Left lung (tissue), 10 donors: ENCODE results near the gene WNK4. TPM values are rescaled to one million over a fixed set of nuclear protein-coding genes. Genes with fewer than 3 reads are reported as not detected.

Experiments used
- ATAC-seq: fragments of 200-7000 bp; cut with Tn5 transposase; one replicate; pipeline ENCODE4 v1.9.1; 2020; ENCODE audit warnings: moderate library complexity
- DNase-seq, 4 donors: peaks; one replicate each; pipeline ENCODE4 v3.0.0-alpha.2; 2013 to 2020
- H3K27ac ChIP-seq, 2 donors: fragments of 200-600 bp; sonication (generic) in 1 of 2; one replicate each; pipeline versions ENCODE4 v1.5.0 to v1.8.0; 2020 to 2021
- H3K27me3 ChIP-seq, 2 donors: fragments of 200-600 bp; sonication (generic) in 1 of 2; one replicate each; pipeline versions ENCODE4 v1.5.0 to v1.8.0; 2020 to 2021
- H3K36me3 ChIP-seq, 2 donors: fragments of 200-600 bp; sonication (generic) in 1 of 2; one replicate each; pipeline versions ENCODE4 v1.5.0 to v1.8.0; 2020 to 2021
- H3K4me1 ChIP-seq, 2 donors: fragments of 200-600 bp; one replicate each; pipeline ENCODE4 v1.8.0; 2021
- H3K4me3 ChIP-seq, 2 donors: fragments of 200-600 bp; sonication (generic) in 1 of 2; one replicate each; pipeline versions ENCODE4 v1.5.0 to v1.8.0; 2020 to 2021; ENCODE audit warnings: mild to moderate bottlenecking in 1 of 2
- H3K9me3 ChIP-seq, 2 donors: fragments of 200-600 bp; sonication (generic) in 1 of 2; one replicate each; pipeline versions ENCODE4 v1.5.0 to v1.8.0; 2020 to 2021
- intact Hi-C, 2 donors: fragments of 100-400 bp; cut with DNase I; formaldehyde crosslinking; loops; one replicate each; pipeline versions ENCODE4 v1.11.2 to v1.14.2; 2022
- polyA plus RNA-seq, 6 donors: library from polyadenylated mRNA; unstranded; fragments of 120-200 nt; gene quantifications; one replicate each; pipeline ENCODE4 v1.2.1, GENCODE V29; 2013; ENCODE audit not compliant: insufficient read length in 6 of 6
- total RNA-seq, 2 donors: library from RNA; stranded (reverse); fragmentation: NEBNext Ultra II Directional; extraction: Animal tissue kit (Norgen Biotek cat#: 25700); gene quantifications; one replicate each; pipeline ENCODE4 v1.2.1, GENCODE V29; 2021
- TF ChIP-seq, protein P1 (sequence below), 2 donors: fragments of 200-600 bp; sonication (generic) in 1 of 2; IDR thresholded peaks; one replicate each; pipeline versions ENCODE4 v1.5.0 to v1.8.0; 2021; ENCODE audit warnings: antibody characterized with exemption in 2 of 2
- donor health status: DM: no; HTN: yes; CAD: no.
- donor health status: DM: no; HTN: no; CAD: no.

Gene WNK4
- total and polyA plus RNA-seq, 8 donors = 0.21 to 2.5 (median 1.8) TPM; not detected in 1

DNA sequence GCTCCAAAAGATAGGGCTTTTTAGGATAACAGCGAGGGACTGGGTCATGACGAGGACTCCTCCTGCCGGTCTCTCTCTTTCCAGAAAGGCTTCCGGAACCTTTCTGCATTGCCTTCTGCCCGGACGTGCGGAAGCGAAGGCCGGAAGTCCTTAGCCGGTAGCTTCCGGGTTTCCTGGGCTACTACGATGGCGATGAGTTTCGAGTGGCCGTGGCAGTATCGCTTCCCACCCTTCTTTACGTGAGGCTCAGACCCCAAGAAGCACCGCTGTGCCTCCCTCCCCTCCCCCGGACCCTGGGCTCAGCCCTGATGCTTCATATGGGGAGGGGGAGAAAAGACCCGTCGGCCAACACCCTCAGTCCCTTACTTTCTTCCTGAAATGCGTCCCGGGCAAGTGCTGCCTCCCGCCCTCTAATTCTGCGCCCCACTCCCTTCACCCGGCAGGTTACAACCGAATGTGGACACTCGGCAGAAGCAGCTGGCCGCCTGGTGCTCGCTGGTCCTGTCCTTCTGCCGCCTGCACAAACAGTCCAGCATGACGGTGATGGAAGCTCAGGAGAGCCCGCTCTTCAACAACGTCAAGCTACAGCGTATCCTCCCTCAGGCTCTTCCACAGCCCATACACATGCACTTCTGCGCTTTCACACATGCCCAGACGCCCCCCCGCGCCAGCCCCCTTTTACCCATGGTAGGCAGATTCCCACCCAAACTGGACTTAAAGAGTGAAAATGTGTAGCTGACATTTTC, 6.9 kb upstream of the WNK4 start, which contains the start of gene VPS25:
Gene VPS25, plus strand, starts transcription at position 160 of the 746 bp plus-strand sequence. Its CDS starts 27 bp downstream, at position 187.
- peak within 1 kb of the TSS; percentile 79 to 81 for H3K27ac ChIP-seq
- ATAC-seq (peak; percentile 99), DNase-seq (peak; percentile 77 to 91 (median 83))
- peaks cover 10 to 27% of the 10 kb centered on the region in 2 donors for H3K4me1 ChIP-seq
- no peaks in the 10 kb centered on the region for H3K9me3 ChIP-seq
- H3K36me3 ChIP-seq = peaks cover 0 to 38% of the 10 kb centered on the region in 2 donors
- TF ChIP-seq, protein P1, sequence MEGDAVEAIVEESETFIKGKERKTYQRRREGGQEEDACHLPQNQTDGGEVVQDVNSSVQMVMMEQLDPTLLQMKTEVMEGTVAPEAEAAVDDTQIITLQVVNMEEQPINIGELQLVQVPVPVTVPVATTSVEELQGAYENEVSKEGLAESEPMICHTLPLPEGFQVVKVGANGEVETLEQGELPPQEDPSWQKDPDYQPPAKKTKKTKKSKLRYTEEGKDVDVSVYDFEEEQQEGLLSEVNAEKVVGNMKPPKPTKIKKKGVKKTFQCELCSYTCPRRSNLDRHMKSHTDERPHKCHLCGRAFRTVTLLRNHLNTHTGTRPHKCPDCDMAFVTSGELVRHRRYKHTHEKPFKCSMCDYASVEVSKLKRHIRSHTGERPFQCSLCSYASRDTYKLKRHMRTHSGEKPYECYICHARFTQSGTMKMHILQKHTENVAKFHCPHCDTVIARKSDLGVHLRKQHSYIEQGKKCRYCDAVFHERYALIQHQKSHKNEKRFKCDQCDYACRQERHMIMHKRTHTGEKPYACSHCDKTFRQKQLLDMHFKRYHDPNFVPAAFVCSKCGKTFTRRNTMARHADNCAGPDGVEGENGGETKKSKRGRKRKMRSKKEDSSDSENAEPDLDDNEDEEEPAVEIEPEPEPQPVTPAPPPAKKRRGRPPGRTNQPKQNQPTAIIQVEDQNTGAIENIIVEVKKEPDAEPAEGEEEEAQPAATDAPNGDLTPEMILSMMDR (IDR thresholded peaks at IDR 0.05) = no peak
- intact Hi-C loops = no loop called here
- peak within 1 kb of the TSS; percentile 63 to 76 for H3K4me3 ChIP-seq
- no peaks in the 10 kb centered on the region for H3K27me3 ChIP-seq

DNA sequence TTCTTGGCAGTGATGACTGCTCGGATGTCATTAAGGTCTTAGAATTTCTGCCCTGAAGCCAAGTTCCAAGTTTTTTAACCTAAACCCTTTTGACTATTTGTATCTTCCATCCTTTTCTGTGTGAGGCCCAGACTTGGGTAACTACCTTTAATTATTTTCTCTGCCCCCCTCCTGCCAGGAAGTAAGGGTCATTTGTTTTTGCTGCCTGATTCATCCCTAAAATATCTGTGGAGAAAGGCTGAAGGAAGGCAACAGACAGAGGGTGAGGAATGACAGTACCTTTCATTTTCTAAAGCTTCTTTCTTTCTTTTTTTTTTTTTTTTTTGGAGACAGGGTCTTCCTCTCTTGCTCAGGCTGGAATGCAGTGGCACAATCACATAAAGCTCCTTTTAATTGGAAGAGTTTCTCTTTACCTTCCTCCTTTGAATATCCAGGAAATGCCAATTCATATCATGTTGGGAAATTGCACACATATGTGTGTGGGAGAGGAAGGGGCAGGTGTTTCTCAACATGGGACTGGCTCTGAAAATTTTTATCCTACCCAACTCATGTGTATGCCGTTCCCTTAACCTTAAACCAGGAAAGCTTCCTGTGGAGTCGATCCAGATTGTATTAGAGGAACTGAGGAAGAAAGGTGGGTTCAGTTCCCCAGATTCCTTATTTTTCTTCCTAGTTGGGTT, 6.2 kb upstream of the WNK4 start:
- Histone ChIP-seq H3K27ac (peak overlapping the region in 1 of 2 donors; percentile 81), H3K36me3 (peaks cover 0 to 45% of the 10 kb centered on the region in 2 donors), H3K4me1 (peaks cover 10 to 27% of the 10 kb centered on the region in 2 donors), H3K4me3 (peak overlapping the region; percentile 63 to 76), H3K9me3 (no peaks in the 10 kb centered on the region), H3K27me3 (no peaks in the 10 kb centered on the region)
- ATAC-seq (no peak), DNase-seq (no peak)
- intact Hi-C loops = no loop called here
- TF ChIP-seq, protein P1 (IDR thresholded peaks at IDR 0.05) = no peak

DNA sequence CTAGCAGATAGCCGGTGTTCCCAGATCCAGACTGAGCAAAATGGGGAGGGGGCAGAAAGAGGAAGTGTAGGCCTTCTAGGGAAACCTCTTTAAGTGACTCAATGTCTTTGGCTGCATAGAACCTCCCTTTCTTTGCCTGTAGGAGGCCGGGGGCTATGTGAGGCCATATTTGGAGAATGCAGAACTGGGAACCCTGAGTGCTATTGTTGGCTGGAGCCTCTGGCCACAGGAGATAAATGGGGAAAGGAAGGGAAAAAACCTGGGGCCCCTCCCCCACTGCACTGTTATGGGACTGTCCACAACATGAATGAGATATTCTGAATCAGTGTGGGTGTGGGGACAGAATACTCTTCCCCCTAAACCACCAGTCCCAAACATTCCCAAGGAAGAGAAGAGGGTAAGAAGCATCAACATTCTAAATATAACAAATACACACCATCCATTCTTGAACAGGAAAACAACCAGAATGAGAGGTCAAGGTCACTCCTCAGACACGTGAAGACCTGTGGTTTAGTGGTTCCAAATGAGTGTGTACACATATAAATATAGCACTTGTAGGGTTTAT, 4.8 kb upstream of the WNK4 start:
- intact Hi-C loops = no loop called here
- H3K36me3 ChIP-seq = peaks cover 0 to 53% of the 10 kb centered on the region in 2 donors
- DNase-seq = no peak
- TF ChIP-seq, protein P1 (IDR thresholded peaks at IDR 0.05) = no peak
- H3K9me3 ChIP-seq = no peaks in the 10 kb centered on the region
- H3K27ac ChIP-seq = no peak overlapping the region
- H3K4me3 ChIP-seq = no peak overlapping the region
- peaks cover 2 to 10% of the 10 kb centered on the region in 2 donors for H3K27me3 ChIP-seq
- H3K4me1 ChIP-seq = peaks cover 11 to 33% of the 10 kb centered on the region in 2 donors
- no peak for ATAC-seq

DNA sequence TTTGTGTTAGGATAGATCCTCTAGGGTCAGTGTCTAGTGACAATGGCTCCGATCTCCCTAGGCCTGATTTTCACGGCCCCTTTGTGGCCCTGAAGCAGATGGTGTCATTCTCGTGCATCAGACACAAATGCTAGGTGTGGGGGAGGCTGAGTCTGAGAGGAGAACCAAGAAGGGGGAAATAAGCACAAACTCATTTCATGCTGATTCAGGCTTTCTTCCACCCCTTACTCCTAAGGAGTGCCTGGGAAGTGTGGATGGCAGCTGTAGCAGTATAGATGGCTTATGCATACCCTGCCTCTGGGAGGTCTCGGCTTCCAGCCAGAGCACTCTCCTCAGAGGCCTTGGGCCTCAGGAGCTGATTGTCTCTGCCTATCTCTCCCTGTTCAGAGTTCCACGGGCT, 1.8 kb upstream of the WNK4 start:
- TF ChIP-seq, protein P1 (IDR thresholded peaks at IDR 0.05) = no peak
- Histone ChIP-seq H3K27me3 (peaks cover 31 to 40% of the 10 kb centered on the region in 2 donors), H3K4me3 (no peak overlapping the region), H3K27ac (no peak overlapping the region), H3K36me3 (peaks cover 0 to 53% of the 10 kb centered on the region in 2 donors), H3K9me3 (no peaks in the 10 kb centered on the region), H3K4me1 (peaks cover 11 to 30% of the 10 kb centered on the region in 2 donors)
- intact Hi-C loops = no loop called here
- ATAC-seq (no peak), DNase-seq (no peak)
